Head of caudate nucleus (tissue), 42 donors: ENCODE results near the gene IGLON5.

Experiments used
- DNase-seq, 42 donors: peaks; one replicate each; pipeline versions ENCODE4 v3.0.0 to v3.0.0-alpha.2; 2020 to 2021; ENCODE audit warnings: mixed read lengths in 7 of 42
- intact Hi-C: fragments of 100-400 bp; cut with DNase I; formaldehyde crosslinking; loops from one replicate; pipeline ENCODE4 v1.15.0; 2022

The IGLON5 gene

DNA sequence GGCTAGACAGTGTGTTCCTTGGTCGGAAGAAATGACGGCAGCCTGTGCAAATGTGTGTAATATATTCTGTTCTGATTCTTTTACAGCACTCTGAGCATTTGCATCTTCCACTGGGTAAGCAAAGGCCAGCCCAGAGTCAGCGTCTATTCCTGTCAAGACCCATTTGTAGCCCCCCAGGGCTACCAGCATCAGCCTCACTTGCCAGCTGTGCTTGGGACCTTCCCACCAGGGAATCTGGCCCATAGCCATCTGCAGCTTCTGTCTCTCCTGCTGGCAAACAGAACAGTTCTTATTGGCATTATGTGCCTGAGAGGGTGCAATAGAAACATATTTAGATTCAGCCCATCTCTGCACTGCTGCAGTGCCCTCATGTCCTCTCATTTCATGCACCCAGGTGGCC, 6.0 kb upstream of the IGLON5 start:
- no peak for DNase-seq
- intact Hi-C loops, result no loop called here

- DNase-seq, result no peak
- intact Hi-C loops, result no loop called here
These were observed 5.2 kb downstream of the IGLON5 start for GRCh38 chr19:51316688-51317087.

GRCh38 chr19:51317376-51317775, 5.9 kb downstream of the IGLON5 start:
- no peak for DNase-seq
- intact Hi-C loops, result no loop called here

- DNase-seq, result no peak
- intact Hi-C loops, result no loop called here
These were observed 6.5 kb downstream of the IGLON5 start for GRCh38 chr19:51317968-51318367.

GRCh38 chr19:51318687-51319648, 7.5 kb downstream of the IGLON5 start:
- DNase-seq, result no peak

DNA sequence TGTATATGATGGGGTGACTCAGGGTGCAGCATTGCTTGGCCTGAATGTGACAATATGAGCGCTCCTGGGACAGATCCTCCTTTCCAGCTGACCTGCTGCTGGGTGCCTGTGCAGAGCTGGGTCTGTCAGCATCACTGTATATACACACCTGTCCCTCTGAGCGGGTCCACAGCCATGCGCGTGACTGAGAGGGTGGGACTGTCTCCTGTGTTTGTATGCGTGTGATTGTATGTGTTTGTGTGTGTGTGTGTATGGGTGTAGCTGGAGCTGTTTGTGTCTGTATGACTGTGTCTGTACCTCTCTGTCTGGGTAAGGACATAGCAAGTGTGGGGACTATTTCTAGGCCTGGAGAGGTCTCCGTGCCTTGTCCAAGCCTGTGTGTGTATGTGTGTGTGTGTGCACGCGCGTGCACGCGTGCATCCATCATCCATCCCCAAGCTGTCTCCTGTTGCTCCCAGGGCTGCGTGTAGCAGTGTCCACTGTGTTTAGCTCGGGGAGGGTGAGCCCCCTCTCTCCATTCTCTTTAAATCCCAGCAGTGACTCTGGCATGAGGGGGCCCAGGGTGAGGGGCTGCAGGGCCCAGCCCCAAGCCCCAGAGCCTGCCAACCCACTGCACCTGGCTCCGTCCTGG, 8.3 kb downstream of the IGLON5 start:
- no peak for DNase-seq
- intact Hi-C loops, result no loop called here

More at GRCh38 chr19:51318687-51319648, 7.5 kb downstream of the IGLON5 start:
- intact Hi-C loops, result no loop called here

GRCh38 chr19:51320280-51320657, 8.8 kb downstream of the IGLON5 start:
- intact Hi-C loops, result no loop called here
- DNase-seq, result peak in 3 of 42 donors; percentile 17 to 46 (median 27)

GRCh38 chr19:51321799-51322198, 10.4 kb downstream of the IGLON5 start:
- intact Hi-C loops, result no loop called here
- no peak for DNase-seq

GRCh38 chr19:51323481-51324166, 12.2 kb downstream of the IGLON5 start:
- intact Hi-C loops, result no loop called here
- no peak for DNase-seq

DNA sequence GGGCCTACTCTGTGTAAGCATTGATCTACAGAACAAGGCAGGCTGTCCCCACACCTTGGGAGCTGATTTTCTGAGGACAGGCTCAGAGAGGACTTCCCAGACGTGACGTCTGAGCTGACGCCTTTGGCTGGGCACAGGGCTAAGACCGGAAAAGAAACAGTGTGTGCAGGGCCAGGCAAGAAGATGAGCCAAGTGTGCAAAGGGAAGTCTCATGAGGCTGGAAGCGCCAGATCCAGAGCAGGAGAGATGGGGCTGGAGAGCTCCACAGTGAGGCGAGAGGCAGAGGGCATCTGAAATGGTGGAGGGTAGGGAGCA, 12.7 kb downstream of the IGLON5 start:
- intact Hi-C loops, result no loop called here
- DNase-seq, result no peak

GRCh38 chr19:51325161-51325976, 13.9 kb downstream of the IGLON5 start:
- peak in 1 of 42 donors; percentile 20 for DNase-seq
- intact Hi-C loops, result no loop called here

DNA sequence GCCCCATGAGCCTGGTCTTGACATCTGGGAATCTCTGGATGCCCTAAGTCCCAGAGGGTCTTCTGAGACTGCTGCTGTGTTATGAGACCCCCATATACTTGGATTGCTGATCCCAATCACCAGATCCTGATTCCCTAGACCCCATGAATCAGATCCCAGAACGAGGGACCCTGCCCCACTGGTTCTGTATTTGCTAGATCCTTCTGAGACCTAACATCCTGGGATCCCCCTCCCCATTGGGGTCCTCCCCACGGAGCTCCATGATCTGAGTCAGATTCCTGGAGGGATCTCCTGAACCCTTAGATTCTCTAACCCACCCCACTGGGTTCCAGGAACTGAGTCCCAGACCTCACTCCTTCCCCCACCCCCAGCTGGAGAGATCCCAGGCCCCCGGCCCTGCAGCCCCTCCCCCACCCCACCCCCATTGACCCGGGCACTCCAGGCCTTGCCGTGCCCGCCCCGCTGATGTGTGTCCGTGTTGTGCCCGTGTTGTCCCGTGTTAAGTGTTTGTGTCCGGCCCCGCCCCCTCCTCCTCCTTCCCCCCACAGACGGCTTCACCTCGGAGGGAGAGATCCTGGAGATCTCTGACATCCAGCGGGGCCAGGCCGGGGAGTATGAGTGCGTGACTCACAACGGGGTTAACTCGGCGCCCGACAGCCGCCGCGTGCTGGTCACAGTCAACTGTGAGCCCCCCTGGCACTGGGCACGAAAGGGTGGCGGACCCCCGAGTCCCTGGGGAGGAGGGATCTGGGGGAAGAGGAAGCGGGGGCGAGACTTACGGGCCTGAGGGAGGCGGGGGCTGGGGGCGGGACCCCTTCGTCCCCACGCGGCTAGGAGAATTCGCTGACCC, 15.0 kb downstream of the IGLON5 start:
- no peak for DNase-seq
- intact Hi-C loops, result no loop called here

DNA sequence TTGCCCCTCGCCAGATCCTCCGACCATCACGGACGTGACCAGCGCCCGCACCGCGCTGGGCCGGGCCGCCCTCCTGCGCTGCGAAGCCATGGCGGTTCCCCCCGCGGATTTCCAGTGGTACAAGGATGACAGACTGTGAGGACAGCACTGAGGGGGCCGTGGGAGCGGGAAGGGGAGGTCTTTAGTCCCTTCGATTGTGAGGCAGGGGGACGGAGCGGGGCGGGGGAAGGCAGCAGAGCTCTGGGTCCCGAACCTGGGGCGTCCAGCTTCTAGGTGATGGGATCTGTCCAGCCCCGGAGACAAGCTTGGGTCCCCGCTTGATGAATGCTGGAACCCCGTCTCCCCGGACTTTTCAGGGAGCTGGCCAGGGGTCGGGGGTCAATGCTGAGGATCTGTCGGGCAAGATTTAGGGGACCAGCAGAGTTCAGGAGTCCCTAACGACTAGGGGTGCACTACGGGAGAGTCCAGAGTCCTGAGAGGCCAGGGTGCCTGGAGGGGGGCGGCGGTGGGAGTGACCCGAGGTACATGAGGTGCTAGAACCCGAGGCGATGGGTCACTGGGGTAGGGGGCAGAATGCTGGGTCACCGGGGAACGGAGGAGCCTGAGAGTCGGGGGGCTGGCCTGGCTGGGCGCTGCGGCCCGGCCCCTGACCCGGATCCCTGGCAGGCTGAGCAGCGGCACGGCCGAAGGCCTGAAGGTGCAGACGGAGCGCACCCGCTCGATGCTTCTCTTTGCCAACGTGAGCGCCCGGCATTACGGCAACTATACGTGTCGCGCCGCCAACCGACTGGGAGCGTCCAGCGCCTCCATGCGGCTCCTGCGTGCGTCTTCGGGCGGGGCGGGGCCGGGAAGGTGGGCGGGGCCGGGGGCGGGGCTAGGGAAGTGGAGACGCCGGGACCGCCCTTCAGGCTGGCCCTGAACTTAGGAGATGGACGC, 15.9 kb downstream of the IGLON5 start:
- peak in 6 of 42 donors; percentile 15 to 46 (median 34) for DNase-seq
- intact Hi-C loops, result no loop called here

GRCh38 chr19:51329411-51329810, 18.0 kb downstream of the IGLON5 start:
- intact Hi-C loops, result no loop called here
- DNase-seq, result peak in 1 of 42 donors; percentile 7

DNA sequence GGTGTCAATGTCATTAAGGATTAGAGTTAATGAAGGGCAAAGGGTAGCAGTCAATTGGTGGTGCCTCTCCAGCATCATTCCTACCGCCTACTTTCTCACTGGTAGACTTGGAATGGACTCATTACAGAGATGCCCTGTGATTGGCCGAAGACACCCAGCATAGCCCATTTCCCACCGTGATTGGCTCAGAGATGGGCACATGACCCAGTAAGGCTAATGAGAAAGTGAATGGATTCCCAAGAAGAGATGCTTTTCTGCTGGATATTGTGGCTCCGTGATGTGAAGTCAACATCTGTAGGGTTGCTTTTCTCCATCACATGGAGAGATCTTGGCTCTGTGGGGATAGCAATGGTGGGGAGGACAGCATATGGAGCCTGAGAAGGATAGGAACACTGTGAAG, 18.9 kb downstream of the IGLON5 start:
- intact Hi-C loops, result no loop called here
- no peak for DNase-seq

DNA sequence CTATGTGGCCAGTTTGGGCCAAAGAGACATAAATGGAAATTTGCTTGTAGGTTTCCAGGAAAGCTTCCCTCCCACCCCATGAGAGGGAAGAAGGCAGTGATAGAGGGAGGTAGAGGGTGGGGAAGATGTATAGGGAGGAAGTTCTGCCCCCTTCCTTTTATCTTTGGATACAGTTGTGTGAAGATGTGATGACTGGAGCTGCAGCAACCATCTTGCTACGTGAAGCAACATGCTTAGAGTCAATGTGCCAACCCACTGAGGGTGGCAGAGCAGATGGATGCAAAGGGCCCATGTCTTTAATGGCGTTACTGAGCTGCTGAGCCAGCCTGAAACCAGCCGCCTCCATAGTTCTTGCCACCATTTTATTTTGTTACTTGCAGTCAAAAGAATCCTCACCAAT, 19.7 kb downstream of the IGLON5 start:
- no peak for DNase-seq

DNA sequence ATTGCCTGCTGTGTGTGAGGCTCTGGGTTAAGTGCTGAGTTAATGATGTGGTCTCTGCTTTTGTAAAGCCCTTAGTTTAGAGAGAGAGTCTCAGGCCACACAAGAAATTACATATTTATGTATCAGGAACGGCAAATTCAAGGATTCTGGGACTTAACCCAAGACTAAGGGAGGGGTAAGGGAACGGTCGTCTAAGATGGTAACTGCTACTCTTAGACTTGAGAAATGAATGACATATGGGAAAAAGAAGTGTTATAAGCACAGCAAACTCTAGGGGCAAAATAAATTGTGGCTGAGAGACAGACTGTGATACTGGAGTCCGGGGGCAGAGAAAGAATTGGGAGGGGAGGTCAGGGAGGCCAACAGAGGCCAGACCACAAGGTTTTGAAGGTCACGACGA, 20.3 kb downstream of the IGLON5 start:
- no peak for DNase-seq
- intact Hi-C loops, result no loop called here

More for the DNA sequence above, 19.7 kb downstream of the IGLON5 start:
- intact Hi-C loops, result no loop called here
